Activated CD4-positive, alpha-beta T cell treated with anti-CD3 and anti-CD28 coated beads, Interleukin-2, amount 50 U/mL, for 24 hours (primary cell): Measurements from ENCODE around the gene CUEDC2.
A peak's percentile ranks its signal among the peaks of the same experiment; 100 is the strongest.

Experiments
- DNase-seq, 2 donors: peaks; one replicate each; pipeline ENCODE4 v3.0.0-alpha.2; 2020; ENCODE audit warnings: low read depth in 1 of 2, low spot score in 1 of 2

Gene CUEDC2

GRCh38 chr10:102411341-102412255 lies 20.8 kb downstream of the CUEDC2 start:
- DNase-seq = no peak

GRCh38 chr10:102410429-102411073 lies 21.8 kb downstream of the CUEDC2 start:
- no peak for DNase-seq

- no peak for DNase-seq
Measured at GRCh38 chr10:102409604-102410428, 22.6 kb downstream of the CUEDC2 start.

- DNase-seq = peak in 1 of 2 donors; percentile 61
Measured at GRCh38 chr10:102408728-102409603, 23.4 kb downstream of the CUEDC2 start.

GRCh38 chr10:102408131-102408727 lies 24.1 kb downstream of the CUEDC2 start:
- no peak for DNase-seq

GRCh38 chr10:102407425-102408130 lies 24.8 kb downstream of the CUEDC2 start:
- DNase-seq = no peak

- DNase-seq = no peak
Measured at GRCh38 chr10:102406815-102407214, 25.6 kb downstream of the CUEDC2 start.

- no peak for DNase-seq
Measured at GRCh38 chr10:102405632-102406031, 26.7 kb downstream of the CUEDC2 start.

- DNase-seq = no peak
Measured at GRCh38 chr10:102405108-102405571, 27.2 kb downstream of the CUEDC2 start.

GRCh38 chr10:102404361-102405107 lies 27.8 kb downstream of the CUEDC2 start:
- DNase-seq = no peak

GRCh38 chr10:102403115-102403514 lies 29.3 kb downstream of the CUEDC2 start:
- DNase-seq = no peak

- DNase-seq = no peak
Measured at GRCh38 chr10:102402512-102402896, 29.9 kb downstream of the CUEDC2 start.

- no peak for DNase-seq
Measured at GRCh38 chr10:102401735-102402511, 30.5 kb downstream of the CUEDC2 start.

- DNase-seq = no peak
Measured at GRCh38 chr10:102401342-102401654, 31.1 kb downstream of the CUEDC2 start.

- no peak for DNase-seq
Measured at GRCh38 chr10:102400598-102401341, 31.6 kb downstream of the CUEDC2 start.

- no peak for DNase-seq
Measured at GRCh38 chr10:102400076-102400475, 32.3 kb downstream of the CUEDC2 start.

GRCh38 chr10:102399217-102400021 lies 33.0 kb downstream of the CUEDC2 start:
- peak; percentile 76 to 77 for DNase-seq
